Osteocyte (in vitro differentiated cells): Measurements from ENCODE around the gene KLK2. TPM values are rescaled to one million over a fixed set of nuclear protein-coding genes. Genes with fewer than 3 reads are reported as not detected.

ENCODE experiments used
- DNase-seq: peaks from one replicate; pipeline ENCODE4 v3.0.0; 2021; ENCODE audit warnings: mixed read lengths; ENCODE audit not compliant: unreplicated experiment; ENCODE audit errors: extremely low spot score
- H3K27ac Mint-ChIP-seq: one replicate; pipeline ENCODE4 v1.8.0; 2021; ENCODE audit warnings: mild to moderate bottlenecking, mixed read lengths; ENCODE audit not compliant: unreplicated experiment
- H3K27me3 Mint-ChIP-seq: one replicate; pipeline ENCODE4 v1.8.0; 2021; ENCODE audit warnings: mixed read lengths; ENCODE audit not compliant: unreplicated experiment
- H3K36me3 Mint-ChIP-seq: one replicate; pipeline ENCODE4 v1.8.0; 2021; ENCODE audit warnings: mixed read lengths; ENCODE audit not compliant: unreplicated experiment
- H3K4me1 Mint-ChIP-seq: one replicate; pipeline ENCODE4 v1.8.0; 2021; ENCODE audit warnings: mixed read lengths; ENCODE audit not compliant: unreplicated experiment
- H3K4me3 Mint-ChIP-seq: one replicate; pipeline ENCODE4 v1.8.0; 2021; ENCODE audit warnings: mild to moderate bottlenecking, moderate library complexity, mixed read lengths; ENCODE audit not compliant: unreplicated experiment
- H3K9me3 Mint-ChIP-seq: one replicate; pipeline ENCODE4 v1.8.0; 2021; ENCODE audit warnings: mixed read lengths; ENCODE audit not compliant: unreplicated experiment
- total RNA-seq: library from RNA; stranded (reverse); gene quantifications from 2 replicates; pipeline ENCODE4 v1.2.1, GENCODE V29; 2021
- TF ChIP-seq, protein P1 (sequence below): fragments of 200-600 bp; sonication (generic); IDR thresholded peaks from 2 replicates; pipeline ENCODE4 v1.5.0; 2021; ENCODE audit warnings: antibody characterized with exemption, mild to moderate bottlenecking, moderate library complexity

KLK2 gene
- total RNA-seq, 1 donor from 2014 or later = not detected

DNA sequence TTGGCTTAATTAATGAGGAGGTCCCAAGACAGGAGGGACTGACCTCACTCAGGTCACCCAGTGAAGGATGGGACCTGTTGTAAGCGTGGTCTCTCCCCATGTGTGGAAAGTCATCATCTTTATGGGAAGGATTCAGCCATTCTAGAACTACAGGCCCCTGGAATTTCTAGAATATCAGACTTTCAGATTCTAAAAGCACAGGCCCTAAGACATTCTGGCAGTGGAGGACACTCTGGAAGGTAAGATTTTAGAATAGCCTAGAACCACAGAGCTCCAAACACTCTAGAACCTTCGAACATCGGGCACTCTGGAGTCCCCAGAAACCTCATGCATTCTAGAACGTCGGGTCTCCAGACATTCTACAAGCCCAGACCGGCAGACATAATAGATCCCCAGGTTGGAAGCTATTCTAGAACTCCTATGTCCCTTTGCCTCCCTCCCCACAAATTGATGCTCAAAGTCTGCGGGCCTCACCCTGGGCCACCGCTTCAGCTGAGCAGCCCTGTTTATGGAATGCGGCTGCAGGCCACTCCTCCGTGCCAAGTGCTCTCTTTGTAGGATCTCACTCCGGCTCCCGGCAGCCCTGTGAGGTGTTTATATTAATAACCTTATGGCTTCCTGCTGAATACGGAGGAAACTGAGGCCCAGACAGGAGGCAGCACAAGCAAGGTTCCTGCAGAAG lies 38.0 kb upstream of the KLK2 start:
- Mint-ChIP-seq H3K9me3 (no peaks in the 10 kb centered on the region), H3K4me1 (peaks cover 9% of the 10 kb centered on the region), H3K4me3 (peak overlapping the region; percentile 70), H3K27me3 (no peaks in the 10 kb centered on the region), H3K36me3 (no peaks in the 10 kb centered on the region), H3K27ac (no peak overlapping the region)
- TF ChIP-seq, protein P1, sequence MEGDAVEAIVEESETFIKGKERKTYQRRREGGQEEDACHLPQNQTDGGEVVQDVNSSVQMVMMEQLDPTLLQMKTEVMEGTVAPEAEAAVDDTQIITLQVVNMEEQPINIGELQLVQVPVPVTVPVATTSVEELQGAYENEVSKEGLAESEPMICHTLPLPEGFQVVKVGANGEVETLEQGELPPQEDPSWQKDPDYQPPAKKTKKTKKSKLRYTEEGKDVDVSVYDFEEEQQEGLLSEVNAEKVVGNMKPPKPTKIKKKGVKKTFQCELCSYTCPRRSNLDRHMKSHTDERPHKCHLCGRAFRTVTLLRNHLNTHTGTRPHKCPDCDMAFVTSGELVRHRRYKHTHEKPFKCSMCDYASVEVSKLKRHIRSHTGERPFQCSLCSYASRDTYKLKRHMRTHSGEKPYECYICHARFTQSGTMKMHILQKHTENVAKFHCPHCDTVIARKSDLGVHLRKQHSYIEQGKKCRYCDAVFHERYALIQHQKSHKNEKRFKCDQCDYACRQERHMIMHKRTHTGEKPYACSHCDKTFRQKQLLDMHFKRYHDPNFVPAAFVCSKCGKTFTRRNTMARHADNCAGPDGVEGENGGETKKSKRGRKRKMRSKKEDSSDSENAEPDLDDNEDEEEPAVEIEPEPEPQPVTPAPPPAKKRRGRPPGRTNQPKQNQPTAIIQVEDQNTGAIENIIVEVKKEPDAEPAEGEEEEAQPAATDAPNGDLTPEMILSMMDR = no peak
- DNase-seq = no peak

DNA sequence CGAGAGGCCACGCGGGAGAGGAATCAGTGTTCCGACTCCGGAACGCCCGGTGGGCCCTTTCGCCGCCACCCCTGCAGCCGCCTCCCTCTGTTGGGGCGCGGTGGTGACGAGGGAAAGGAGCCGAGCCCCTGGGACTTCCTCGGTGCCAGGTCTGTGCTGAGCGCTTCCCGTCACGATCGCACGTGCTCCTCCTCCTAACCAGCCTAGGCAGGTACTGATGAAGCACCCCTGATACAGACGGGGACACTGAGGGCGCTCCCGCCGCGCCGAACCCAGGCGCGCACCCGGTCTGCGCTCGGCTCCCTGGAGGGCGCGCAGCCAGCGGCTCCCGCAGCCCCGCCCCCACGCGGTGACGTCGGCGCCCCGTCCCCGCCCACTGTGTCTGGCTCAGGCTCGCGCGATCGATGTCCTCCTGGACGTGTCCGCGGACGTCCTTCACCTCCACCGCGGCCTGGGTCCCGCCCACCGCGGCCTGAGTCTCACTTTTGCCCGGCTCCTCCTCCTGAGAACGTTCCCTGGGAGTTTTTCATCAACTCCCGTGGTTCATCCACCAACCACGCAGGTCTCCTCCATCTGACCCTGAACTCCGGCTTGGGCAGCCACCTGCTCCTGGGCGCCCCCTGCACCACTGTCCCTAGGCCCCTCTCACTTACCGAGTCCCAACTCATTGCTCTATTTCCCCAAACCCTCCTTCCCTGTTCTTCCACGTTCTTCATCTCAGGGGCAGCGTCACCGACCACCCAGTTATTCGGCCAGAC lies 37.3 kb upstream of the KLK2 start:
- peak overlapping the region; percentile 13 for H3K27ac Mint-ChIP-seq
- TF ChIP-seq, protein P1 = no peak
- DNase-seq = peak; percentile 90
- H3K4me3 Mint-ChIP-seq = peak overlapping the region; percentile 76
- H3K27me3 Mint-ChIP-seq = no peaks in the 10 kb centered on the region
- H3K9me3 Mint-ChIP-seq = no peaks in the 10 kb centered on the region
- H3K36me3 Mint-ChIP-seq = no peaks in the 10 kb centered on the region
- H3K4me1 Mint-ChIP-seq = peaks cover 9% of the 10 kb centered on the region

DNA sequence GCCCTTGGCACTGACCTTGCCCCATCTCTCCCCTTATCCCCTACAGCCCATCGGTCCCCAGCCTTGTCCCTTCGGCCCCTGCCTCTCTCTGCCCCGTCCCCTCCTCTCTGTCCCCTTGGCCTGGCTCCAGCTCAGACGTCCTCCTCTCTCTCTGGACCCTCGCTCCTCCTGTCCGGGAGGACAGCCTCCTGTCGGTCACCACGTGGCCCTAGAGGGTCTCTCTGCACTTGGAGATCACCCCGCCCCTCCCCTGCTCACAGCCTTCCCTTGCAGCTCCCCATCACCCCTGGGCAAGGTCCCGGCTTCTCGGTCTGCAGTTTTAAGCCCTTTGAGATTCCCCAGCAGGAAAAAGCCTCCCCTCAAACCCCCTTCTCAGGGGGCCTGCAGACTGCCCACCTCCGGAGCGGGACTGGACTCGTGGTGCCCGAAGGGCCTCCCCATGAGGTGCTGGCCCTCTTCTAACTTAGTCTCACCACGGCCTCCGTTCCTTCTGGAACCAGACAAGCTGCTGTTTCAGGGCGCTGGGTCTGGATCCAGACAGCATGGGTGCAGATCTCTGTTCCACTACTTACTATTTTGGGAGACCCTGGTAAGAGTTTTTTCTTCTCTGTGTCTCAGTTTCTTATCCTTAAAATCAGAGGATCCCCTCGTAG lies 36.6 kb upstream of the KLK2 start:
- H3K4me1 Mint-ChIP-seq = peaks cover 9% of the 10 kb centered on the region
- TF ChIP-seq, protein P1 = no peak
- peak overlapping the region; percentile 76 for H3K4me3 Mint-ChIP-seq
- no peaks in the 10 kb centered on the region for H3K9me3 Mint-ChIP-seq
- no peak for DNase-seq
- H3K27ac Mint-ChIP-seq = no peak overlapping the region
- H3K27me3 Mint-ChIP-seq = no peaks in the 10 kb centered on the region
- H3K36me3 Mint-ChIP-seq = no peaks in the 10 kb centered on the region

DNA sequence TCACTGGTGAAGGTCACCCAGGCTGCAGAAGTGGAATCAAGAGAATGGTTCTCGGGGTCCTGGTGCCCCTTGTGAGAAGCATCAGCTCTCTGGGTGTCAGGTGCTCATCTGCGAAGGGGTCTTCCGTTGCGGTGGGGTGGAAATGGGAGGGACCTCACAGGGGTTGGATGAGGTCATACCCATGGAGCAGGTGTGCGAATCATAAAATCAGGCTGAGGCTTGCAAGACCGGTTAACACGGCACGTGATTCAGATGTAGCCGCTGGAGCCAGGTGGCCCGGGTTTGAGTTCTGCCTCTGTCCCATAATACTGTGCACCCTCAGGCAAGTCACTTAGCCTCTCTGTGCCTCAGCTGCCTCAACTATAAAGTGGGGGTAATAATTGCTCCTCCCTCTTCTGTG lies 35.9 kb upstream of the KLK2 start:
- H3K36me3 Mint-ChIP-seq = no peaks in the 10 kb centered on the region
- TF ChIP-seq, protein P1 = no peak
- peaks cover 9% of the 10 kb centered on the region for H3K4me1 Mint-ChIP-seq
- H3K4me3 Mint-ChIP-seq = no peak overlapping the region
- no peaks in the 10 kb centered on the region for H3K27me3 Mint-ChIP-seq
- no peak for DNase-seq
- no peaks in the 10 kb centered on the region for H3K9me3 Mint-ChIP-seq
- H3K27ac Mint-ChIP-seq = no peak overlapping the region

DNA sequence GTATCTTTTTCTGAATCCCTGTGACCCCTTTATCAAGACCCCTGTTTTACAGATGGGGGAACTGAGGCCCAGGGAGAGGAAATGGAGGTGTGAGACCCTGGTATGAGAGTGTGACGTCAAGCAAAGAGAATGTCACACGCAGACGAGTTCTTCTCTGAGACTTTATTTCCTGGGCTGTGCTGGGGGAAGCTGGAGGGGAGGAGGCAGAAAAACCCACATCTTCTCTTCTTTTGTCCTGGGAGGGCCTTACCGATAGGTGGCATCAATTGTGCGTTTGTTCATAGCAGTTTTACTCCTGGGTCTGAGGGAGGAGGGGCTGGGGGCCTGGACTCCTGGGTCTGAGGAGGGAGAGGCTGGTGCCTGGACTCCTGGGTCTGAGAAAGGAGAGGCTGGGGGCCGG lies 35.0 kb upstream of the KLK2 start:
- Mint-ChIP-seq H3K9me3 (peaks cover under 1% of the 10 kb centered on the region), H3K4me1 (peaks cover 9% of the 10 kb centered on the region), H3K27me3 (no peaks in the 10 kb centered on the region), H3K36me3 (no peaks in the 10 kb centered on the region), H3K4me3 (no peak overlapping the region), H3K27ac (no peak overlapping the region)
- DNase-seq = no peak
- TF ChIP-seq, protein P1 = no peak
